BE2C (cell line): ENCODE data around the gene SLC8A2.

Experiments
- DNase-seq: peaks from one replicate; pipeline ENCODE4 v3.0.0-alpha.2; 2020
- H3K27me3 ChIP-seq: fragments of 250-450 bp; sonication (Bioruptor Pico); 2 replicates; pipeline ENCODE4 v1.5.1; 2020; ENCODE audit warnings: mild to moderate bottlenecking
- H3K36me3 ChIP-seq: fragments of 250-450 bp; sonication (Bioruptor Pico); 2 replicates; pipeline ENCODE4 v1.5.1; 2020; ENCODE audit warnings: mild to moderate bottlenecking
- H3K4me1 ChIP-seq: fragments of 250-450 bp; sonication (Bioruptor Pico); 2 replicates; pipeline ENCODE4 v1.5.1; 2020
- H3K4me3 ChIP-seq: 2 replicates; pipeline ENCODE4 v1.5.1; 2011; ENCODE audit warnings: low read depth, low read length
- H3K9me3 ChIP-seq: fragments of 250-450 bp; sonication (Bioruptor Pico); 2 replicates; pipeline ENCODE4 v1.5.1; 2020
- TF ChIP-seq, protein P1 (sequence below): IDR thresholded peaks from 2 replicates; pipeline ENCODE4 v1.5.1; 2012; ENCODE audit warnings: mild to moderate bottlenecking, low read depth, low read length

Gene SLC8A2

DNA sequence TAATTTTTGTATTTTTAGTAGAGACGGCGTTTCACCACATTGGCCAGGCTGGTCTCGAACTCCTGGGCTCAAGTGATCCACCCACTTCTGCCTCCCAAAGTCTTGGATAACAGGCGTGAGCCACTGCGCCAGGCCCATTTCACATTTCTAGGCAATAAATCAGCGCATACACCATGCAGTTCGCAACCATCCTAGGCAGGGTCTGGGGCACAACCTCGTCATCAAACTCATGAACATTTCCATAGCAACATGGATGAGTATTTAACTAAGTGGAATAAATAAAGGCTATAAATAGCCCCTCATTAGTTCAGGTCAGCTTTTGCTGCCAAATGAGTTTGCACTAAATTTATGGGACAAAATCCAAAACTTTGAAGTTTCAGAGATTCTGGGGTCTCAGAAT, 60.6 kb downstream of the SLC8A2 start:
- DNase-seq = no peak

DNA sequence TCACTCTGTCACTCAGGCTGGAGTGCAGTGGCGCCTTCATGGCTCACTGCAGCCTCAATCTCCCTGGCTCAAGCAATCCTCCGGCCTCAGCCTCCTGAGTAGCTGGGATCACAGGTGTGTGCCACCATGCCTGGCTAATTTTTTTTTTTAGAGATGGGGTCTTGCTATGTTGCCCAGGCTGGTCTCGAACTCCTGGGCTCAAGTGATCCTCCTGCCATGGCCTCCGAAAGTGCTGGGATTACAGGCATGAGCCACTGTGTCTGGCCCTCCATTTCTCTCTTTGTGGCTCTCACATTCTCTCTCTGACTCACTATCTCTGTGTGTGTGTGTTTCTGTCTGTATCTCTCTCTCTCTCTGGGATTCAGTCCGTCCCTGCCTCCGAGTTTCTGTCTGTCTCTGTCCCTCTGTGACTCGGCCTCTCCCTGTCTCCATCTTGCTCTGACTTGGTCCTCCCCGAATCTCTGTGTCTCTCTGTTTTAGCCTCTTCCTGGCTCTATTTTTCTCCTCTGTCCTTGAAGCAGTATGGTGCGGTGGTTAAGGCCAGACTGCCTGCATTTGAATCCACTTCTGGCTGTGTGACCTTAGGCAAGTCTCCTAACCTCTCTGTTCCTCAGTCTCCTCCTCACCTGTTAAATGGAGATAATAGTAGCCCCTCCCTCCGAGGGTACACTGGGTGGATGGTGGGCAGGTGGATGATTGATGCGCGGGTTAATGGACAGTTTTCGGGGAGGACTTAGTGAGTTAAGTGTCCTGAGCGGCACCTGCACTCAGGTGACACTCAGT, 63.3 kb downstream of the SLC8A2 start:
- no peak for DNase-seq
- Histone ChIP-seq H3K9me3 (no peaks in the 10 kb centered on the region), H3K27me3 (0 out of 2 replicates have a peak, but pooled peaks cover 2% of the 10 kb centered on the region), H3K4me3 (no peak overlapping the region), H3K36me3 (no peaks in the 10 kb centered on the region), H3K4me1 (no peaks in the 10 kb centered on the region)
- TF ChIP-seq, protein P1, sequence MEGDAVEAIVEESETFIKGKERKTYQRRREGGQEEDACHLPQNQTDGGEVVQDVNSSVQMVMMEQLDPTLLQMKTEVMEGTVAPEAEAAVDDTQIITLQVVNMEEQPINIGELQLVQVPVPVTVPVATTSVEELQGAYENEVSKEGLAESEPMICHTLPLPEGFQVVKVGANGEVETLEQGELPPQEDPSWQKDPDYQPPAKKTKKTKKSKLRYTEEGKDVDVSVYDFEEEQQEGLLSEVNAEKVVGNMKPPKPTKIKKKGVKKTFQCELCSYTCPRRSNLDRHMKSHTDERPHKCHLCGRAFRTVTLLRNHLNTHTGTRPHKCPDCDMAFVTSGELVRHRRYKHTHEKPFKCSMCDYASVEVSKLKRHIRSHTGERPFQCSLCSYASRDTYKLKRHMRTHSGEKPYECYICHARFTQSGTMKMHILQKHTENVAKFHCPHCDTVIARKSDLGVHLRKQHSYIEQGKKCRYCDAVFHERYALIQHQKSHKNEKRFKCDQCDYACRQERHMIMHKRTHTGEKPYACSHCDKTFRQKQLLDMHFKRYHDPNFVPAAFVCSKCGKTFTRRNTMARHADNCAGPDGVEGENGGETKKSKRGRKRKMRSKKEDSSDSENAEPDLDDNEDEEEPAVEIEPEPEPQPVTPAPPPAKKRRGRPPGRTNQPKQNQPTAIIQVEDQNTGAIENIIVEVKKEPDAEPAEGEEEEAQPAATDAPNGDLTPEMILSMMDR = no peak

More for the DNA sequence above, 60.6 kb downstream of the SLC8A2 start:
- TF ChIP-seq, protein P1 = no peak
- Histone ChIP-seq H3K36me3 (peaks cover 7% of the 10 kb centered on the region; the same call in 1 of the 2 replicates), H3K4me1 (no peaks in the 10 kb centered on the region), H3K27me3 (0 out of 2 replicates have a peak, but pooled peaks cover 2% of the 10 kb centered on the region), H3K4me3 (no peak overlapping the region), H3K9me3 (no peaks in the 10 kb centered on the region)

DNA sequence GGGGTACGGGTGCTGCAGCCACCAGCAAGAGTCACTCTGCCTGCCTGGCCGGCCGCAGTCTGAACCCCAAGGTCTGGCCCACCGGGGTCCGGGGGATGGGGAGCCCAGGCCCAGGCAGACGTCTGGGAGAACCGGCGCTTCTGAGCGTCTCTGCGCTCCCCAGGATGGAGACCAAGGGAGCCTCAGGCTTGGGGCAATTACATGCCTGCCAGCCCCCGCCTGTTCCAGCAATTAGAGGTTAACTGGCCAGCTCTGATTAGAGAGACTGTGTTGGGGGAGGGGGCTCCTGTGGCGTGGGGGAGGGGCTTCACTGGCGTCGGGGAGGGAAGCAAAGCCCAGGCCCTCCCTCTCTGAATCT, 64.3 kb downstream of the SLC8A2 start:
- Histone ChIP-seq H3K27me3 (0 out of 2 replicates have a peak, but pooled peaks cover 2% of the 10 kb centered on the region), H3K4me1 (no peaks in the 10 kb centered on the region), H3K4me3 (no peak overlapping the region), H3K36me3 (no peaks in the 10 kb centered on the region), H3K9me3 (no peaks in the 10 kb centered on the region)
- DNase-seq = no peak
- TF ChIP-seq, protein P1 = no peak

DNA sequence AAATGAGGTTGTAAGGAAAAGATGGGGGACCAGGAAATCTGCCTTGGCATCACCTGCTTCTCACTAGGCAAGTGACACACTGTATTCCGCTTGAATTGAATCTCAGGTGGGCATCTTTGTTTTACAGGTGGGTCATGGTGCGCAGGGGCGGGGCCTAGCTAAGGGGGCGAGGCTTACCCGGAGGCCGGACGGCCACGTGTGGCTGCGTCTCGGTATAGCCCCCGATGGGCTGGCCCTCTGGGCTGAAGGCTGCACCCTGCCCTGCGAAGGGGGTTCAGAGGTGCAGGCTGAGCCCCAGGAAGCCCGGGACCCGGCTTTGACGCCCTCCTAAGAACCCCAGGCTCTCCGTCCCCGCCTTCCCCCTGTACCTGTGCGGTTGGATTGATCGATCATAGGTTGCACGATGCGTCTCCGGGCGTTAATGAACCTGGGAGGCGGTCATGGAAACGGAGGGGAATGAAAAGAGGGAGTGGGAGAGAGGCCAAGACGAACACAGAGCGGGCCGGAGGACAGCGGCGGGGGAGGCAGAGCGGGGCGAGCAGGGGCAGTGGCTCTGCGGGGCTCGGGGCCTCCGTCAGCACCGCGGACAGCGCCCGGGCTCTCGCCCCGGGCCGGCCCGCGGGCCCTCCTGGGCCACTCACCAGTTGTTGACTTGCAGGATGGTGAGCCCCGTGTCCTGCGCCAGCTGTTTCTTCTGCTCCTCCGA, 64.8 kb downstream of the SLC8A2 start:
- H3K36me3 ChIP-seq = no peaks in the 10 kb centered on the region
- no peak for DNase-seq
- H3K9me3 ChIP-seq = no peaks in the 10 kb centered on the region
- no peak overlapping the region for H3K4me3 ChIP-seq
- 0 out of 2 replicates have a peak, but pooled peaks cover 2% of the 10 kb centered on the region for H3K27me3 ChIP-seq
- H3K4me1 ChIP-seq = no peaks in the 10 kb centered on the region
- TF ChIP-seq, protein P1 = no peak

DNA sequence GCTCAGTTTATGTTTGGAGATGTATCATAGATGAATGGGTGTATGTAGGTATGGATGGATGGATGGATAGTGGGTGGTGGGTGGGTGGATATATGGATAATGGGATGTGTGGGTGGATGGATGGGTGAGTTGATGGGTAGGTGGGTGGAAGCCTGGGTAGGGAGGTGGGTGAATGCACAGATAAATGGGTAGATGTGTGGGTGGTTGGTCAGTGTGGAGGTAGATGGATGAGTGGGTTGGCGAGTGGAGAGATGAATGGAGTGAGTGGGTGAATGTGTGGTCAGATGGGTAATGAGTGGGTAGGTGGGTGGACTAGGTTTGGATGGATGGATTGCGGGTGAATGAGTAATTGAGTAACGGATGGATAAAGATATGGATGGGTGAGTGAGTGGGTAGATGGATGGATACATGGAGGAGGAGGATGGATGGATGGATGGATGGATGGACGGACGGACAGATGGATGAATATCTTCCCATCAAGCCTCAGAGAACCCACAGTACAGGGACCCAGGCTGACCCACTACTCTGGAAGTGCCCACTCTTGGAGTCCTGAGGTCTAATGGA, 65.8 kb downstream of the SLC8A2 start:
- Histone ChIP-seq H3K36me3 (no peaks in the 10 kb centered on the region), H3K27me3 (0 out of 2 replicates have a peak, but pooled peaks cover under 1% of the 10 kb centered on the region), H3K4me3 (no peak overlapping the region), H3K9me3 (no peaks in the 10 kb centered on the region), H3K4me1 (no peaks in the 10 kb centered on the region)
- DNase-seq = no peak
- TF ChIP-seq, protein P1 = no peak
